Superior temporal gyrus (tissue), 1 donor: ENCODE data around the gene WDR82.

ENCODE experiments used
- DNase-seq: peaks from one replicate; pipeline ENCODE4 v3.0.0-alpha.2; 2016; ENCODE audit errors: extremely low spot score

WDR82 gene

DNA sequence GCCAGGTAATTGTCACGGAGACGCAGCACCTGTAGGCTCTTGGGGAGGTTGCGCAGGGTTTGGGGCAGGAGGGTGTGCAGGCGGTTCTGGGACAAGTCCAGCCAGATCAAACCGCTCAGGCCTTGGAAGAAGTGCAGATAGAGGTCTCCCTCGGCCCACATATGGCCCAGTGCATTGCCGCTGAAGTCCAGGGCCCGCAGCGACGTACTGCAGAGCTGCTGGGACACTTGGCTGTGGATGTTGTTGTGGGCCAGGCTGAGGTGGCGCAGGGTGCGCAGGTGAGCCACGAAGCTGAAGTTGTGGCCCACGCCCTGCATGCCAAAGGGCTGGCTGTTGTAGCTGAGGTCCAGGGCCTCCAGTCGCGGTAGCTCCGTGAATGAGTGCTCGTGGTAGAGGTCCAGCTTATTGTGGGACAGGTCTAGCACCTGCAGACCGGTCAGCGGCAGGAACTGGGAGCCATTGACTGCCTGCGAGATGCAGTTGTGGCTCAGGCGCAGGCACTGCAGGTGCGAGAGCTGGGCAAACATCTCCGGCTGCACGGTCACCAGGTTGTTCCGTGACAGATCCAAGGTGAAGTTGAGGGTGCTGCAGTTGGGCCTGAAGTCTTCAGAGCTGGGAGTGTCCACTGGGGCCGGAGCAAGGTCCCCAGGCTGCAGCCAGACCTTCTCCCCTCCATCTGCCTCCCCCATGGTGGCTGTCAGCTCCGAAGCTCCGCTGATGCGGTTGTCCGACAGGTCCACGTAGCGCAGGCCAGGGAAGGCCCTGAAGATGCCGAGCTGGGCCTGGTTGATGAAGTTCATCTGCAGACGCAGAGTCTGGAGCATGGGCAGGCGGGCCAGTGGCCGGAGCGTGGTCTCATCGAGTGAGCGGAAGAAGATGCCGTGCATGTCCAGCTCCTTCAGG lies 55.9 kb downstream of the WDR82 start:
- DNase-seq: no peak

DNA sequence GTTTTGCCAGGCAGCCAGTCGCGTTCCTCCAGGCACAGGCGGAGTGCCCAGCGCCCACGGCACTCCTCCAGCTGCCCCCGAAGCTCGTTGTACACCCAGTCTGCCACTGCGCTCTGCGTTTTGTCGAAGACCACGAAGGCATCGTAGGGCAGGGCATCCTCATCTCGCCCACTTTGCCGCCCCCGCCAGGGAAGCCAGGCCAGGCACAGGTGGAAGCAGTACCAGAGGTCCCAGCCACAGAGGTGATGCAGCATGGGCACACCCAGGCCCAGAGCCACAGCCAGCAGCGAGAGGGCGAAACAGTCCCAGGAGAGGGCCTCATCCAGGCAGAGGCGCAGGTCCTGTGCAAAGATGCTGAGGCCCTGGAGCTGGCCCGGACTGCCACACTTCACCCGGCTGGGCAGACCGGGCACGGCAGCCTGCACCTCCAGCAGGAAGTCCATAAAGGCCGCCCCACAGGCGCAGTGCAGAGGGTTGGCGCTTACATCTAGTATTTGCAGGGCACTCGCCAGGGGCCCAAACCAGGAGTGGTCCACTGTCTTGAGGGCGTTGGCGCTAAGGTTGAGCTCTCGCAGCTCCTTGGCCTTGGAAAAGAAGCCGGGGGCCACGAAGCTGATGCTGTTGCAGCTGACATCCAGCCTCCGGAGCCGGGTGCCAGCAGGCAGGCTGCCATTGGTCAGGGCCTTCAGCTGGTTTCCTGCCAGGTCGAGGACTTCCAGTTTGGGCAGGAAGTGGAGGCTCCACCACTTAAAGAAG lies 56.7 kb downstream of the WDR82 start:
- DNase-seq: no peak

DNA sequence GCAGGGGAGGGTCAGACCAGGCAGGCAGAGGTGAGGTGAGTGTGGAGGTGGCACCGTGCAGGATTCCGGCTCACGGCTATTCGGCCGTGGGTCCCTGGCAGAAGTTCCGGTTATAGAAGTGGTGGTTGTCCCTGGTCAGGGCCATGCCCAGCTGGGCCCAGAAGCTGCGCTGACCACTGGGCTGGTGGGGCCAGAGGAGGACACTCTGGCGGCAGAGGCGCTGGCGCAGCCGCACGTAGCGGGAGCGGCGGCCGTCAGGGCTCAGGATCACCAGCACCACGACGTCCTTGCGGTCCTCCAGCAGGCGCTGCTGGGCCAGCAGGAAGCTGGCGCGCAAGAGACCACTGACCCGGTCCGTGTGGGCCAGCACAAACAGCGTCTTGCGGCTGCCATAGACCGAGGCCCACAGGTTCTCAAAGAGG lies 57.3 kb downstream of the WDR82 start:
- DNase-seq: no peak

GRCh38 chr3:52220380-52221026 lies 57.9 kb downstream of the WDR82 start:
- peak; percentile 86 for DNase-seq

- DNase-seq: no peak
Observed at GRCh38 chr3:52218937-52219650, 59.4 kb downstream of the WDR82 start.

DNA sequence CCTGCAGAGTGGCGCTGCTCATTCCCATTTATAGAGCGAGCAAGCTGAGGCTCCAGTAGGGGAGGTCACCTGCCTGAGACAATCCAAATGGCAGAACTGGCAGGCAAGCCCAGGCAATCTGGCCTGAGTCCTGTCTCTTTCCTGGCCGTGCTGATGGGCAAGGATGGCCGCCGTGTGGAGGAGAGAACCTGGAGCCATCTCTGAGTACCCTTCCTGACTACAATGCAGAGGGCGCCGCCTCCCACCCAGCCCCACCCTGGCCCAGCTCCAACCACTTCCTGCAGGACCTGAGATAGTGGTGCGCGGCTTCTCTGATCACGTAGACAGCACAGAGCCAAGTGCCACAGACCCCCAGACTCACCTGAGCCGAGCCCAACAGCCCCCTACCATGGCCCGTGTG lies 60.0 kb downstream of the WDR82 start:
- DNase-seq: no peak

DNA sequence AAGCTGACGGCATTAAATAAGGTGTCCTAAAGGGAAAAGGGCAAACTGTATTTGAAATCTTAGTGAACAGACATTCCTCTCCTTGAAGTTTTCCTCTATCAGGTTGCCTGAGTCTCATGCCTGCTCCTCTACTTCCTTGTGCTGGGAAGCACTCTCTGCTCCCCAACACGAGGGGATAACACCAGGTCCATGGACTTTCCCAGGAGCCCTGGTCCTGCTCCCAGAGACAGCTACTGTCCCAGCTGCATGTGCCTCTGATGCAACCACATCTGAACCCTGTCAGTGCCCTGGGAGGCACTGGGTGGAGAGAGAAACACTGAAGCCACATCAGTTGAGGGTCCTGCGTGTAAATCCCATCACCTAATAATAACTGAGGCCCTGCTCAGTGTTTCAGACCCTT lies 60.4 kb downstream of the WDR82 start:
- DNase-seq: no peak

DNA sequence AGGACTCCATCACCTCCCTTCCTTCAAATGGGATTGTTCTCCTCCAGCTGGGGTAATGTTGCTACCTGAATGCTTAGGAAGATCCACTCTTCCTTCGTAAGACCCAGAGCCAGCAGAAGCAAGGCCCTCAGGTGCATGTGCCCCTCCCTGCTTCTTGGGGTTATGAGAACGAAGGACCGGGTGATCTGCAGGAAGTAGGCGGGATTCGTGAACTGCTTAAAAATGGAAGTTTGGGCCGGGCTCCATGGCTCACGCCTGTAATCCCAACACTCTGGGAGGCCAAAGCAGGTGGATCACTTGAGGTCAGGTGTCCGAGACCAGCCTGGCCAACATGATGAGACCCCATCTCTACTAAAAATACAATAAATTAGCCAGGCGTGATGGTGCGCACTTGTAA lies 61.0 kb downstream of the WDR82 start:
- no peak for DNase-seq

- DNase-seq: no peak
Observed at GRCh38 chr3:52216585-52217408, 61.7 kb downstream of the WDR82 start.

- no peak for DNase-seq
Observed at GRCh38 chr3:52215351-52215750, 63.1 kb downstream of the WDR82 start.

DNA sequence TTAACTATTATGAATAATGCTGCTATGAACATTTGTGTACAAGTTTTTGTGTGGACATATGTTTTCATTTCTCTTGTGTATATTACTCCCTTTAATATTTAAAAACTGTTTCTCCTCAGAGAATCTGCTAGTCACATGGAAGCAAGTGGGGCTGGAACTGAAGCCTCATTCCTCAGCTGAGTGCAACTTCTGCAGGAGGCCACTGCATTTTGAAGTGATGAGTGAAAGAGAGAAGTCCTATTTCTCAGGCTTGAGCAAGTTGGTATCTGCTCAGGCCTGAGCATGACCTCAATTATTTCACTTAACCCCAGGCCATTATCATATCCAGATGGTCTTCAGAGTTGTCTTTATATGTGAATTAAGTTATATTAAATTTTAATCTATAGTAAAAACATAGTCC lies 64.5 kb downstream of the WDR82 start:
- DNase-seq: no peak

GRCh38 chr3:52213005-52213404 lies 65.4 kb downstream of the WDR82 start:
- DNase-seq: no peak

DNA sequence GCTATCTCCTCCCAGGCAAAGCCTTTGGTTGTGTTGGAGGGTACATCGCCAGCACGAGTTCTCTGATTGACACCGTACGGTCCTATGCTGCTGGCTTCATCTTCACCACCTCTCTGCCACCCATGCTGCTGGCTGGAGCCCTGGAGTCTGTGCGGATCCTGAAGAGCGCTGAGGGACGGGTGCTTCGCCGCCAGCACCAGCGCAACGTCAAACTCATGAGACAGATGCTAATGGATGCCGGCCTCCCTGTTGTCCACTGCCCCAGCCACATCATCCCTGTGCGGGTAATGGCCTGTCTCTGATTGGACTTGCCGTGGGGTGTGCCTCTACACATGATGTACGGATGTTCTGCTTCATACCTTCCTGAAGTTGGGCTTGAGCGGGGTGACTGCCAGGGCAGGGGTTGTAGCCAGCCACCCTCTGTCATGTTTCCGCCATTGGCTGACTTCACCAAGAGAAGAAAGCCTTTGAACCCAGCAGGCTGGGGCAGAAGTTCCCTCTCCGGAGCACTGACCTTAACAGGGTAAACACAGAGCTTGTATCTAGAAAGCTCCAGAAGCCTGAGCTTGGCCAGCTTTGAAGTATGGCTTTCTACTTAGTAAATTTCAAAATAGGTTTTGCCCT lies 67.1 kb downstream of the WDR82 start:
- DNase-seq: no peak

DNA sequence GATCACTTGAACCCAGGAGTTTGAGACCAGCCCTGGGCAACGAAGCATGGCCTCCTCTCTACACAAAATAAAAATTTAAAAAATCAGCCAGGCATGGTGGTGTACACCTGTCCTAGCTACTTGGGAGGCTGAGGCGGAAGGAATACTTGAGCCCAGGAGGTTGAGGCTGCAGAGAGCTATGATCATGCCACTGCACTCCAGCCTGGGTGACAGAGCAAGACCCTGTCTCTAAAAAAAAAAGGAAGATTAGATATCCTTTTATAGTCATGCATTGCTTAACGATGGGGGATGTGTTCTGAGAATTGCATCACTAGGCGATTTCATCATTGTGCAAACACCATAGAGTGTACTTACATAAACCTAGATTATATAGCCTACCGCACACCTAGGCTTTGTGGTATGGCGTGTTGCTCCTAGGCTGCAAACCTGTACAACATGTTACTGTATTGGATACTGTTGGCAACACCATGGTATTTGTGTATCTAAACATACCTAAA lies 67.9 kb downstream of the WDR82 start:
- DNase-seq: no peak

- no peak for DNase-seq
Observed at GRCh38 chr3:52210037-52210436, 68.4 kb downstream of the WDR82 start.

DNA sequence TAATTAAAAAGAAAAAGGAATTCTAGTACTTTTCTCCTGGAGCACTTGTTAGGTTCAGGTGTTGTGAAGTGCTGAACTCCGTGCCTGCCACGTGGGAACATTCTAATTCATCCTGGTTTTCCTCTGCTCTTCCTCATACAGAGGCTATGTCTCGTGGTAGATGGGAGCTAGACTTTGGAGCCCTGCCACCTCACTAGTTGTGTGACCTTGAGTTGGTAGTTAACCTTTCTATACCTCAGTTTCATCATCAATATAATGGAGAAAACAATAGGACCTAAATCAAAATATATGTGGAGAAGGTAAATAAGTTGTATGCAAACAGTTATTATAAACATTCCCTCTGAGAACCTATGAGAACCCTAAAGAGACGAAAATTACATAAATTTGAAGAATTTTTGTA lies 69.9 kb downstream of the WDR82 start:
- DNase-seq: no peak

- no peak for DNase-seq
Observed at GRCh38 chr3:52205727-52206372, 72.6 kb downstream of the WDR82 start.
